Stimulated activated CD4-positive, alpha-beta T cell treated with anti-CD3 and anti-CD28 coated beads, TNF-alpha, amount 100 ng/mL, for 1 hour (primary cell): Measurements from ENCODE around the gene CCDC73.
A peak's percentile ranks its signal among the peaks of the same experiment; 100 is the strongest.
"Not testable (repeated sequence)": the region's sequence is repeated elsewhere in the genome, so short reads cannot be mapped to it uniquely, and the experiment has no call there.

Experiments used
- DNase-seq, 3 donors: peaks; one replicate each; pipeline ENCODE4 v3.0.0-alpha.2; 2020; ENCODE audit warnings: low read depth in 3 of 3, low spot score in 1 of 3

Gene CCDC73

GRCh38 chr11:32794439-32794838 is at the start of gene CCDC73:
TSS of gene CCDC73 (minus strand) at chr11:32794662. CDS start at chr11:32760243, 34,419 bp downstream.
- no peak for DNase-seq

- DNase-seq: no peak
Observed at GRCh38 chr11:32843544-32843943, 49.1 kb upstream of the CCDC73 start.

DNA sequence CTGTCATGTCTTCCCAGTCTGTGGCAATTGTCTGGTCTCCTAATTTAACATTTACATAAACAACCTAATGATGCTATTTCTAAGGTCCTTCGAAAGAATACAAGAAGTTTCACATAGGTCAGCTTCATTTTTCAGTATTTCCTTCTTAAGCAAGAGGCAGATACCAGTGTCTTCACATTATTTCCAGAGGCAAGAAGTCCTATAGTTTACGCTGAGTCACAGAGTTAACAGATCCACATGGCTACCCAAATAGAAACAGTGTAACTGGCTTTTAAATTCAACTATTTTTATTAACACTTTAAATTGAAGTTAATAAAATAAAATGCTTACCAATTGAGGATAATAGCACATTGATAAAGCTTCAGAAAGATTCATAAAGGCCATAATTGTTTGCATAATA is 46.1 kb upstream of the CCDC73 start:
- DNase-seq: no peak

GRCh38 chr11:32839308-32839707 is 44.8 kb upstream of the CCDC73 start:
- DNase-seq: no peak

DNA sequence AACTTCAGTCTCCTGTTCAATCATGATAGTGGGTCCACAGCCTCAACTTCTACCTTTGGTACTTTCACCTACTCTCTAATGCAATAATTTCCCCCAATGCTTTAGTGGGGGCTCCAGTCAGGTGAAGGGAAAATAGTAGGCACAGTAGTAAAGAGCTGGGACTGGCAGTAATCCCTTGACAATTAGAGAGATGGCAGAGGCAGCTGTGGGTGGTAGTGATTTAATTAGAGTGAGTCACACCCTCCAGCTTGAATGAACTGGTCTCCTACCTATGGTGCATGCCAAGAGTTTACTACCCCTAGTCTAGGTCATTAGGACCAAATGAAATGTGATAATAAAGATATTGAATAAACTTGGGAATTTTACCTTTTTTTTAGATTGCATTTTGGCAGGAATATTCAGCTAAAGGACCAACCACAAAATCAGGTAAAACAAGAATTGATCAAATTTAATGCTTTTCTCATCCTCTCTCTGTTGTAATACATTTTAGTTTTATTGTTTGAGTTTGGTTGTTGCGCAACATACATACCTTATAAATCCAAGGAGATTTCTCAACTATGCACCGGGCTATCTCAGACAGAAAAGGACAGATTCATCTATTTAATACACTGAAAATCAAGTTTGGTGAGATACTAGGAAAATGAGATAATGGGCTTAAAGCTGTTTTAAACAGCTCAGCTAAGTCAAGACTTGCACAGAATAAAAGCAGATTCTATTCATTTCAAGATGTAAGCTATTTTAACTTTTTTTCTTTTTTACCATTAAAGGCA is 44.2 kb upstream of the CCDC73 start:
- no peak for DNase-seq

DNA sequence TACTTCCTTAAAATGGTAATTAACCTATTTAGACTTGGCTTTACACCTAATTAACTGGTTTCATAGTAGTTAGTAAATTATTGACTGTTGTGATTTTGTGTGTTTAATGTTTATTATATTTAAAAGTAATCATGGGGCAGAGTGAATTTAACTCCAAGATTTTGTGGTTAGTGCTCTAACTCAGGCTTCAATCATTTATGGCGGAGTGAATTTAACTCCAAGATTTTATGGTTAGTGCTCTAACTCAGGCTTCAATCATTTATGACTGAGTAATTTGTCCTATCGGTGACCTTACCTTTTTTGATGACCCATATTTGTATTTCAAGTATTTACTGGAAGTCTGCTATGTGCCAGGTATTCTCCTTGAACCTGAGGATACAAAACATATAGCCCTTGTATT is 42.5 kb upstream of the CCDC73 start:
- DNase-seq: no peak

GRCh38 chr11:32833921-32834320 is 39.5 kb upstream of the CCDC73 start:
- DNase-seq: no peak

DNA sequence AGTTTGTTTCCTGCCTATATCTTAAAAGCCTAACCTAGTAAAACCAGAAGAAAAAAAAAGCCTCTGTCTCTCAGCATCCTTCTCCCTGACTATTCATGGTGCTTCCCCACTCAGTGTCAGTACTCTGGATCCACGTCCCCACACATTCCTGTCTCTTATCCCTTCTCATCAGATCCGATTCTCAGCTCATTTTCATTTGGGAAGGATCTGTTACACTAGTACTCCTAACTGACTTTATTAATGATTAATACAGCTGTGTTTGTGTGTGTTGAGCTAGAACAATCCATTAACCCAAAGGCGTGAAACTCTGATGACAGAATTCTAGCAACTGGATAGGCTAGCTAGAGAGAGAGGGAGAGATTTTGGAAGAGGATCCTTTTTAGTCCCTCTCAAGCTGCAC is 36.8 kb upstream of the CCDC73 start:
- no peak for DNase-seq

GRCh38 chr11:32830796-32831195 is 36.3 kb upstream of the CCDC73 start:
- no peak for DNase-seq

DNA sequence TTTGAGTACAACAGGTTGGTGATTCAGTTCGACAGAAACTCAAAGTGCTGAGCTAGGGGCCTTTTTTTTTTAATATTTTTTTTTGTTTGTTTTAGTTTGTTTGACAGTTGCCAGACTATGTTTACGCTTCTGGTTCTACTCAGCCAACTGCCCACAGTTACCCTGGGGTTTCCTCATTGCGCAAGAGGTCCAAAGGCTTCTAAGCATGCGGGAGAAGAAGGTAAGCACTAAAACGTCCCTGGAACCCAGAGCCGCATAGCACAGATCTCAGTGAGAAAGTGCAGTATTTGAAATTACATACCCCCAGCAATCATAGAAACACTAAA is 35.9 kb upstream of the CCDC73 start:
- DNase-seq: no peak

- peak in 1 of 3 donors; percentile 41 for DNase-seq
Observed at GRCh38 chr11:32829680-32830412, 35.4 kb upstream of the CCDC73 start, which contains the start of gene PRRG4. TSS of gene PRRG4 (plus strand) at chr11:32829927. CDS start at chr11:32830530, 603 bp downstream.

DNA sequence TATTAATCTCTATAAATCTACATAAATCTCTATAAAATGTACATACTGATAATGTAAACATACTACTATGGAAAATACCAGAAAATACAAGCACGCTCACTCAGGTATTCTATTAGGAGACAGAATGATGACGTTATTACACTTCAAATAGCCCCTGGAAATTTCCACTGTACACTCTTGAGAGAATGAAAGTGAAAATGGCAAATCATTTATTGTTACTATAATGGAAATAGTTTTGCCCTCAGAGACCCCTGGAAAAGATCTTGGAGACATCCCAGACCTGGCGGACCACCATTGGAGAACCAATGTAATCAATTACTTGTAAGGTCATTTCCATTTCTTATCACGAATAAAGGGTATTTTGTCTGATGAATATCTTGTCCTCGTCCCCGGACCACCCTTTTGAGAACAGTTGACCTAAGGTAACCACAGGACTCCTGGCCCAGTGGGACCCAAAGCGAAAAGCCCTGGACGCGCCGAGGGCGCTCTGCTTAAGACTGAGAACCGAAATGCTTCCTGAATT is 34.8 kb upstream of the CCDC73 start:
- DNase-seq: no peak

DNA sequence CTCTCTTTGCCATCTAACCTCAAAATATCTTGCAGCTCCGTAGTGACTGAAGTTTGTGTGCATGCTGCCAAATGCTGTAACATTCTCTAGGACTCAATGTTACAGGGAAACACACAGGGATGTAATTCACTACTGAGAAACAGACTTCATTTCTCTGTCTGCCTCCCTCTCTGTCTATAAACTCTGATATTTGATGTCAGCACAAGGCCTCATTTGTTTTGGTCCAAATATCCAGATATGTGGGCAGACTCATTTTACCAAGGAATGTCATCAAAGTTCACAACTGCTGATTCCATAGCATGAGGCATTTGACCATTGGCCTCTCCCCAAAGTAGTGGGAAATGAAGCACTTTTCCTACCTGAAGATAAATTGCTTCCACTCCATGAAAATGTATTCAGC is 32.8 kb upstream of the CCDC73 start:
- no peak for DNase-seq

DNA sequence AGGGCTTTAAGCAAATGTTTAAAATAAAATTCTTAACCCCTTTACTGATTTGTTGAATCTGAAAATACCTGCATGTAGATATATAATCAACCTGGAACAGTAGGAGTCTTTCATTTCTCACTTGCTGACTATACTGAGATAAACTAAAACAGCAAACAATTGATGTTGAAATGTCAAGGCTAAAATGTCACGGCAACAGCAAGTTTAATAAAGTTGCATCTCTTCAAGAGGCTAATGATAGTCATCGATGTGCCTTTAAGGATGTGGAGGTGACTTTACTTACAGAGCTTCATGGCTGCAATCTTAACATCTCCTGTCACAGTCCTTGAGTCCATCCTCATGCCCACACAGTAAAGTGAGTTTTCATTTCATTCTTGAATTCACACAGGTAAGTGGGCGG is 31.7 kb upstream of the CCDC73 start:
- no peak for DNase-seq

GRCh38 chr11:32823617-32824016 is 29.2 kb upstream of the CCDC73 start:
- DNase-seq: not testable (repeated sequence)

DNA sequence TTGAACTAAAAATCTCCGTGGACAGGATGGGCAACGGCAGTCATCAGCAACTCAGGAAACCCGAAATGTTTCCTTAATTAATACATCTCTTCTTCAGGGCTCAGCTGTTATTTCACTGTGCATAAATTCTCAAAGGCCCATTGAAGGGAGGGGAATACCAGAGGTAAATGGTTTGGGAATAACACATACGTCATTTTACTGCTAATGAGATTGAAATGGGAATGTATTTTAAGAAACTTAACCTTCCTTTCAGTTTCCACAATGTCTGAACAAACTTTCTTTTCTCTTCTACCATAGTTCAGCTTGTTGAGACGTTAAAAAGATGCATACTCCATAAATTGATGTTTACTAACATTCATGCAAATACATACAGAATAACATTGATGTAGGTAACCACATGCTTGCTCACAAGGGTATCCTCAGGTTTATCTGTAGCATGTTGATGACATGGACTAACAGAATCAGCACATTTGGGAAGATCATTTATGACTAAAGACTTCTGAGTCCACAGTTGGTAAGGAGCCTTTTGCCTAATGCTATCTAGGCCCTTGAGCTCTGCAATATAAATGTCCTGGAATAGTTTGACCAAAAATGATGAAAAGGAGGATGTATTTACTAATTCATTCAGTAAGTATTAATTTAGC is 27.6 kb upstream of the CCDC73 start:
- no peak for DNase-seq

GRCh38 chr11:32821517-32821916 is 27.1 kb upstream of the CCDC73 start:
- DNase-seq: no peak

DNA sequence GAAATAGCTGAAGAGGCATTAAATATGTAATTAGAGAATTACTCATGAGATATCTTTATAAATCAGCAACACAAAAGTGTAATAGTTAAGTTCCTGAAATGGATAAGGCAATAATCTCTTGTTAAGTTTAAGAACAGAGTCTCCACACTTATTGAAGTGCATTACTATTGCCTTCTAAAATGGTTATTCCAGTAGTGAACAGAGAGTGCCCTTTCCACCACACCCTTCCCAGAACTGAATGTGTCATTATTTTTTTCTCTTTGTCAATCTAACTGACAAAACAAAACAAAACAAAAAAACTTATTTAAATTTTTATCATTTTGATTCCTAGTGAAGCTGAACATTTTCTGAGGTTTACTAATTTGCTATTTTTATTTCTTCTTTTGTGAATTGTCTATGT is 26.0 kb upstream of the CCDC73 start:
- no peak for DNase-seq

DNA sequence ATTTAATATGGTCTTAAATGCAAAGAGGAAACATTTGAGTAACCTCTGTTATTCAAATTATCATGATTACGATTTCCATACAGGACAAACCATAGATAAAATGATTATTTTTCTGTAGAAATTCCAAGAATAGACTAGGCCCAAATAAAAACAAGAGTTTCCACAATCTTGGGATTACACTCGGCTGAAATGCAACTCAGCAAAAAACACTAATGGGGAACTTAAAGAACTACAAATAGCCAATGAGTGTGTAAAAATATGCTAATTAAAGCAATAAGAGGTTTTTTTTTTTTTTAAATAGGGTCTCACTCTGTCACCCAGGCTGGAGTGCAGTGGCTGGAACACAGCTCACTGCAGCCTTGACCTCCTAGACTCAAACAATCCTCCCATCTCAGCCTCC is 24.7 kb upstream of the CCDC73 start:
- DNase-seq: no peak

DNA sequence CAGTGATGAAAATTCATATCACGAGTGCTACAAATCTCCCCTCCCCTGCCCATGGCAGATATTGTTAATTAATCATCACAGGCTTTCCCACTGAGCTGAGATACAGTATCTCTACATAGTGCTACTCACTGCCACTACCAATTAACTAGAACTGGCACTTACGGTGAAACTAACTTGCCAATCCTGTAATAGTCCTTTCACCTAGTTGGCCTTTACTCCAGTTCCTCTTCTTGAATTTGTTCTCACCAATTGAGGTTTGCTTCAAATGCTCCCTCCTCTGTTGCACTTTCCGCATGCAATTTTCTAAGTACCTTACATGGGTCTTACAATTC is 23.4 kb upstream of the CCDC73 start:
- no peak for DNase-seq

GRCh38 chr11:32817181-32817851 is 22.9 kb upstream of the CCDC73 start:
- DNase-seq: no peak

DNA sequence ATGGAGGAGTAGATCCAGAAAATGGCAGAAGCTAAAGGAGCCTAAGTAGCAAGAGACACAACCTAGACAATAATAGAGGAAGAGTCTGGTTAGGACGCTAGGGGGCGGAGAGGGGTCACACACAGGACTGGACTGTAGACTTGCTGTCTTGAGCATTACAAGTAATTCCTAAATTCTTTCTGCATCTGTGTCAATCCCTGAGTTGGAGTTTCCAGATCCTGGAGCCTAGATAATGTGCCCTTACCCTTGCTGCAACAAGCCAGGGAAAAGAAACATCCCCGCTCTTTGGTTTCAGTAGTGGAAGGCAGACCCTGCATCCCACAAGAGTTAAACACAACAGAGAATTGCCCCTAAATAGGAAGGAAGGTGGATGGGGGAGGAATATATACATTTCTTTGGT is 14.9 kb upstream of the CCDC73 start:
- peak in 1 of 3 donors; percentile 17 for DNase-seq
